GM12872 (cell line): ENCODE data around the gene COL5A2.

Experiments
- TF ChIP-seq, protein P1 (sequence below): IDR thresholded peaks from 3 replicates; pipeline ENCODE4 v1.5.1; 2011; ENCODE audit warnings: low read depth, mild to moderate bottlenecking, low read length, moderate library complexity; ENCODE audit not compliant: insufficient read depth

The COL5A2 gene

GRCh38 chr2:189074506-189074905 lies 105.1 kb downstream of the COL5A2 start:
- TF ChIP-seq, protein P1, sequence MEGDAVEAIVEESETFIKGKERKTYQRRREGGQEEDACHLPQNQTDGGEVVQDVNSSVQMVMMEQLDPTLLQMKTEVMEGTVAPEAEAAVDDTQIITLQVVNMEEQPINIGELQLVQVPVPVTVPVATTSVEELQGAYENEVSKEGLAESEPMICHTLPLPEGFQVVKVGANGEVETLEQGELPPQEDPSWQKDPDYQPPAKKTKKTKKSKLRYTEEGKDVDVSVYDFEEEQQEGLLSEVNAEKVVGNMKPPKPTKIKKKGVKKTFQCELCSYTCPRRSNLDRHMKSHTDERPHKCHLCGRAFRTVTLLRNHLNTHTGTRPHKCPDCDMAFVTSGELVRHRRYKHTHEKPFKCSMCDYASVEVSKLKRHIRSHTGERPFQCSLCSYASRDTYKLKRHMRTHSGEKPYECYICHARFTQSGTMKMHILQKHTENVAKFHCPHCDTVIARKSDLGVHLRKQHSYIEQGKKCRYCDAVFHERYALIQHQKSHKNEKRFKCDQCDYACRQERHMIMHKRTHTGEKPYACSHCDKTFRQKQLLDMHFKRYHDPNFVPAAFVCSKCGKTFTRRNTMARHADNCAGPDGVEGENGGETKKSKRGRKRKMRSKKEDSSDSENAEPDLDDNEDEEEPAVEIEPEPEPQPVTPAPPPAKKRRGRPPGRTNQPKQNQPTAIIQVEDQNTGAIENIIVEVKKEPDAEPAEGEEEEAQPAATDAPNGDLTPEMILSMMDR, result no peak

DNA sequence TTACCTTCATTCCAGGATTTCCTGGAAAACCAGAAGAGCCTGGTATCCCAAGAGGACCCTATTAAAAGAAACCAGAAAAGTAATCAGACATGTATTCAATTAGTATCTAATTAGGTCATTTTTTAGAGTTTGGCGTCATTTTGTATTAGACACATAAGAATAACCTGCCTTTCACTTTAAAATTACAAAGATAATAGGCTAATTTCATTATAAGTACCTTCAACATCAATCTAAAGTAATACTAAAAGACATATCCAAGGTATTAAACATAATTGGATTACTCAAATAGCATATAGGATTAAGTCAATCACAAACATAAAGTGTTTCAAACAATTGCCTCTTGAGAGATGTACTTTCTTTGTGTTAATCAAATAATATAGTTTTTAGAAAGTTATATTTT lies 107.5 kb downstream of the COL5A2 start:
- TF ChIP-seq, protein P1, result no peak

- TF ChIP-seq, protein P1, result no peak
Observed at GRCh38 chr2:189069855-189070619, 109.5 kb downstream of the COL5A2 start.

DNA sequence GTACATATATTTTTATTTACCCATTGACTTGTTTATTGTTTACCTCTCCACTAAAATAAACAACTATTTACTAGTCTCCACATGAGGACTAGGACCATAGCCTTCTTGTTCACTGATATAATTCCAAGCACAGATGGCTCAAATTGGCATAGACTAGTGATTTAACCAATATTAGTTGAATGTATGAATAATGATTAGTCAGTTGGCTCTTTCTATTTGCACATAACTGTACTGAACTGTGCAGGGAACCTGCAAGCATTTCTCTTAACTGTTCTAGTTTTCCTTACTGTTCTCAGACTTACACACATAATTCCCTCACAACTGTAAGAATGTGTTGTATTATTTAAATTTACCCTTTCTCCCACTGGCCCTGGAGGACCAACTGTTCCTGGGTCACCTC lies 113.5 kb downstream of the COL5A2 start:
- TF ChIP-seq, protein P1, result no peak

GRCh38 chr2:189060096-189060642 lies 119.4 kb downstream of the COL5A2 start:
- TF ChIP-seq, protein P1, result no peak

GRCh38 chr2:189057316-189057715 lies 122.2 kb downstream of the COL5A2 start:
- TF ChIP-seq, protein P1, result no peak

DNA sequence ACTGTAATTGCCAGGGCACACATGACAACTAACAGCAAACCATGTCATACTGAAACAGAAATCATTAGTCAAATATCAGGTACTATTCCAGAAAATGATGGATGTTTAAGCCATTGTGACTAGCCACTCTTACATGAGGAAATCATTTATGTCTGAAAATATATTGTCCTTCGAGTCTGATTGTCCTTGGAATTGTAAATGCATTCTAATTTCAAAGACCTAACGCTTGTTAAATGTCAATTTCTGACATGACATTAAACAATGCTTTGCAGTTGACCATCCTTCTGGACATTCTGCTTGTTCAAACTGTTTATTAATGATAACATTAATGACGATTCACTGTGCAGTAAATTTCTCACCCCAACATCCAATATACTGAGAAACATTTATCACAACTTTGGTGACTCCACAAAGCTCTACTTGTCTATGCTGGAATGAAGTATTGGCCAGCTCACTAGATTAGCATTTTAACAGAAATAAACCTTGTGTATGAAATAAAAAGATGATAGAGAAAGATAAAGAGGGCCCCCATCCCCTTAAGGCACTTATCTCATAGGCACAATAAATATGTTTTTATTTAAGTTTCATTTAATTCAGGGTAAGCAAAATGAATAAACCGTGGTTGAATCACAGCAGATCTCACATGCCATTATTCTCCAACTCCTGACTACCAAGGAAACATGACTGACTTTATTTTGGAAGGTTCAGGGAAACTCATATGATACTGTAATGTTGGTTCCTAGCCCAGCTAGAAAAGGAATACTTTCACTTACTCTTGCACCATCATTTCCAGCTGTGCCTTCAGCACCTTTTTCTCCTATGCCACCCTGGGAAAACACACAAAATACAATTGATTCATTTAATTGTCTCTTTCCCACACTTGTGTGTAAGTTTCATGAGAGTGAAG lies 123.1 kb downstream of the COL5A2 start:
- TF ChIP-seq, protein P1, result no peak
